Measurements from ENCODE around the gene ASXL3. TPM values are rescaled to one million over a fixed set of nuclear protein-coding genes. Genes with fewer than 3 reads are reported as not detected.

Gene ASXL3
- polyA plus RNA-seq, 3 donors = not detected

DNA sequence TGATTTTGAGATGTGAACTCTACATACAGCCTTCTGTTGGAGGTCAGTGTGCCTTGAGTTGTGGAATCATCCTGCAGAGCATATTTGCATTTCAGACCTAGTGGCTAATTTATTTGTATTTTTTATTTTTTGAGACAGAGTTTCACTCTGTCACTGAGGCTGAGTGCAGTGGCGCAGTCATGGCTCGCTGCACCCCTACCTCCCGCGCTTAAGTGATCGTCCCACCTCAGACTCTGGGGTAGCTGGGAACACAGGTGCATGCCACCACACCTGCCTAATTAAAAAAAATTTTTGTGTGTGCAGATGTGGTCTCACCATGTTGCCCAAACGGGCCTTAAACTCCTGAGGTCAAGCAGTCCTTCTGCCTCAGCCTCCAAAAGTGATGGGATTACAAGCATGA is 104.4 kb downstream of the ASXL3 start:
- WGBS (ENCODE audit: insufficient coverage) = 100% methylated on average over 2 of the region's 6 CpGs
- Mint-ChIP-seq H3K4me3 (no peak overlapping the region), H3K27ac (no peak overlapping the region), H3K27me3 (ENCODE audit: low read depth in 3 of 3) (no peaks in the 10 kb centered on the region), H3K4me1 (no peaks in the 10 kb centered on the region), H3K36me3 (no peaks in the 10 kb centered on the region), H3K9me3 (peaks cover 0 to 3% (median 0%) of the 10 kb centered on the region in 7 donors)
- DNase-seq = no peak
- Histone ChIP-seq H3K27ac (ENCODE audit: low read depth in 1 of 2, low read length in 2 of 2) (no peak overlapping the region), H3K4me3 (replicated peaks in 1 of 3; ENCODE audit: low read depth in 2 of 3, low read length in 3 of 3) (no peak overlapping the region), H2AFZ (ENCODE audit: insufficient read depth, low read depth, low read length, poor library complexity, severe bottlenecking) (no peak overlapping the region), H3K36me3 (replicated peaks in 1 of 2; ENCODE audit: control insufficient read depth in 1 of 2, insufficient read depth in 2 of 2, low read length in 2 of 2) (no peaks in the 10 kb centered on the region), H3K9me3 (replicated peaks in 1 of 2; ENCODE audit: control insufficient read depth in 1 of 2, insufficient read depth in 1 of 2, low read length in 2 of 2) (no peaks in the 10 kb centered on the region), H3K4me1 (ENCODE audit: control insufficient read depth in 1 of 2, insufficient read depth in 2 of 2, low read length in 2 of 2) (no peaks in the 10 kb centered on the region), H3K9ac (ENCODE audit: insufficient read depth, low read length, poor library complexity, severe bottlenecking) (no peak overlapping the region), H3K4me2 (replicated peaks; ENCODE audit: extremely low read depth, low read length, poor library complexity, severe bottlenecking) (no peak overlapping the region), H4K20me1 (ENCODE audit: insufficient read depth, low read length) (no peaks in the 10 kb centered on the region), H3K27me3 (ENCODE audit: control insufficient read depth in 2 of 2, insufficient read depth in 2 of 2, low read length in 2 of 2) (no peaks in the 10 kb centered on the region), H3K79me2 (ENCODE audit: insufficient read depth, low read length) (no peaks in the 10 kb centered on the region)
- intact Hi-C loops (cut with micrococcal nuclease) = no loop called here
- TF ChIP-seq, protein P1, sequence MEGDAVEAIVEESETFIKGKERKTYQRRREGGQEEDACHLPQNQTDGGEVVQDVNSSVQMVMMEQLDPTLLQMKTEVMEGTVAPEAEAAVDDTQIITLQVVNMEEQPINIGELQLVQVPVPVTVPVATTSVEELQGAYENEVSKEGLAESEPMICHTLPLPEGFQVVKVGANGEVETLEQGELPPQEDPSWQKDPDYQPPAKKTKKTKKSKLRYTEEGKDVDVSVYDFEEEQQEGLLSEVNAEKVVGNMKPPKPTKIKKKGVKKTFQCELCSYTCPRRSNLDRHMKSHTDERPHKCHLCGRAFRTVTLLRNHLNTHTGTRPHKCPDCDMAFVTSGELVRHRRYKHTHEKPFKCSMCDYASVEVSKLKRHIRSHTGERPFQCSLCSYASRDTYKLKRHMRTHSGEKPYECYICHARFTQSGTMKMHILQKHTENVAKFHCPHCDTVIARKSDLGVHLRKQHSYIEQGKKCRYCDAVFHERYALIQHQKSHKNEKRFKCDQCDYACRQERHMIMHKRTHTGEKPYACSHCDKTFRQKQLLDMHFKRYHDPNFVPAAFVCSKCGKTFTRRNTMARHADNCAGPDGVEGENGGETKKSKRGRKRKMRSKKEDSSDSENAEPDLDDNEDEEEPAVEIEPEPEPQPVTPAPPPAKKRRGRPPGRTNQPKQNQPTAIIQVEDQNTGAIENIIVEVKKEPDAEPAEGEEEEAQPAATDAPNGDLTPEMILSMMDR (IDR thresholded peaks at IDR 0.05) = no peak

DNA sequence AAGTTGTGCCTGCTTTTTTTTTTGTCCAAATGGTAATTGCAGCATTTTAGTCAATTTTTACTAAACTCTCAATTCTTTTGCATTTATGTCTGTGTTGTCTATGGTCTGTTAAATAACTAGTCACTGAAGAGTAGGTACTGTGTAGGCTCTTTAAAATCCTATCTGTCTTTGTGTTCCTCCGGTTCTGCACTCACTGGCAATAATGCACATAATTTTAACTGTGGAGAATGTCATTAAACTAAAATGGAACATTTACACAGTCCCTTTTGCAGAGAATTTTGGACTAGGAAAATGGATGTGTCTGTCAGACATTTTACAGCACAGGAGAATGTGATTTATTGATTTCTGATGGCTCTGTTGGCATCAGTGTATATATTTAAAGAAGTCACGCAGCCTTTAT is 116.6 kb downstream of the ASXL3 start:
- H3K4me1 ChIP-seq (ENCODE audit: control insufficient read depth in 1 of 2, insufficient read depth in 2 of 2, low read length in 2 of 2) = no peaks in the 10 kb centered on the region
- no peaks in the 10 kb centered on the region for H3K4me1 Mint-ChIP-seq
- no peak overlapping the region for H3K27ac ChIP-seq (ENCODE audit: low read depth in 1 of 2, low read length in 2 of 2)
- no peak overlapping the region for H3K4me3 ChIP-seq (replicated peaks in 1 of 3; ENCODE audit: low read depth in 2 of 3, low read length in 3 of 3)
- no peak overlapping the region for H3K9ac ChIP-seq (ENCODE audit: insufficient read depth, low read length, poor library complexity, severe bottlenecking)
- H3K36me3 ChIP-seq (replicated peaks in 1 of 2; ENCODE audit: control insufficient read depth in 1 of 2, insufficient read depth in 2 of 2, low read length in 2 of 2) = no peaks in the 10 kb centered on the region
- intact Hi-C loops (cut with micrococcal nuclease) = no loop called here
- H3K4me3 Mint-ChIP-seq = no peak overlapping the region
- H3K36me3 Mint-ChIP-seq = no peaks in the 10 kb centered on the region
- no peaks in the 10 kb centered on the region for H4K20me1 ChIP-seq (ENCODE audit: insufficient read depth, low read length)
- DNase-seq = no peak
- H3K79me2 ChIP-seq (ENCODE audit: insufficient read depth, low read length) = no peaks in the 10 kb centered on the region
- no CpG with 5 or more reads among the region's 2 CpGs for WGBS (ENCODE audit: insufficient coverage)
- H3K27me3 Mint-ChIP-seq (ENCODE audit: low read depth in 3 of 3) = peaks cover 0 to 2% (median 0%) of the 10 kb centered on the region in 3 donors
- no peak overlapping the region for H3K27ac Mint-ChIP-seq
- H2AFZ ChIP-seq (ENCODE audit: insufficient read depth, low read depth, low read length, poor library complexity, severe bottlenecking) = no peak overlapping the region
- H3K27me3 ChIP-seq (ENCODE audit: control insufficient read depth in 2 of 2, insufficient read depth in 2 of 2, low read length in 2 of 2) = no peaks in the 10 kb centered on the region
- no peaks in the 10 kb centered on the region for H3K9me3 ChIP-seq (replicated peaks in 1 of 2; ENCODE audit: control insufficient read depth in 1 of 2, insufficient read depth in 1 of 2, low read length in 2 of 2)
- TF ChIP-seq, protein P1 (IDR thresholded peaks at IDR 0.05) = no peak
- H3K9me3 Mint-ChIP-seq = peaks cover 0 to 5% (median 0%) of the 10 kb centered on the region in 7 donors
- no peak overlapping the region for H3K4me2 ChIP-seq (replicated peaks; ENCODE audit: extremely low read depth, low read length, poor library complexity, severe bottlenecking)
